Measurements from ENCODE around the gene NFATC2IP. TPM values are rescaled to one million over a fixed set of nuclear protein-coding genes. Genes with fewer than 3 reads are reported as not detected.
A peak's percentile ranks its signal among the peaks of the same experiment; 100 is the strongest.

The NFATC2IP gene
- 29.4 TPM for total RNA-seq
- long read RNA-seq, full-length matches to known transcripts: 4 of 17 reads
- long read RNA-seq, partial matches to known transcripts: 1 of 17 reads
- long read RNA-seq, other reads (novel, unspliced or antisense): 12 of 17 reads

DNA sequence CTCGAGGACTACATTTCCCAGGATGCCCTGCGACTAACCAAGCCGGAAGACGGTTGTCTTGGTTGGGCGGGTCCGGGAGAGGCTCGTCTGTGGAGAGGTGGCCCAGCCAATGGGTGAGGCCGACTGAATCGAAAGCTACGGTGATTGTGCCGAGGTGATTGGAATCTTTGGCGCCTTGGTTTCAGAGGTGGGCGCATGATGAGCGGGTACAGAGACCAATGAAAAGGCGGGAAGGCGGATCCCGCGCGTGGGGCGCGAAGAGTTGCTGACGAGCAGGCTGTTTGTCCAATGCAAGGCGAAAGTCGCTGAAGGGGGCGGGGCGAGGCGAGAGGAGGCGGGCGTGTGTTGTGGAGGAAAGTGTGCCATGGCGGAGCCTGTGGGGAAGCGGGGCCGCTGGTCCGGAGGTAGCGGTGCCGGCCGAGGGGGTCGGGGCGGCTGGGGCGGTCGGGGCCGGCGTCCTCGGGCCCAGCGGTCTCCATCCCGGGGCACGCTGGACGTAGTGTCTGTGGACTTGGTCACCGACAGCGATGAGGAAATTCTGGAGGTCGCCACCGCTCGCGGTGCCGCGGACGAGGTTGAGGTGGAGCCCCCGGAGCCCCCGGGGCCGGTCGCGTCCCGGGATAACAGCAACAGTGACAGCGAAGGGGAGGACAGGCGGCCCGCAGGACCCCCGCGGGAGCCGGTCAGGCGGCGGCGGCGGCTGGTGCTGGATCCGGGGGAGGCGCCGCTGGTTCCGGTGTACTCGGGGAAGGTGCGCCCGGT is at the start of gene NFATC2IP:
TSS of gene NFATC2IP (plus strand) at position 290 of the 762 bp plus-strand sequence. CDS start at position 365, 75 bp downstream.
- peak; percentile 100 for DNase-seq (ENCODE audit: low spot score)

DNA sequence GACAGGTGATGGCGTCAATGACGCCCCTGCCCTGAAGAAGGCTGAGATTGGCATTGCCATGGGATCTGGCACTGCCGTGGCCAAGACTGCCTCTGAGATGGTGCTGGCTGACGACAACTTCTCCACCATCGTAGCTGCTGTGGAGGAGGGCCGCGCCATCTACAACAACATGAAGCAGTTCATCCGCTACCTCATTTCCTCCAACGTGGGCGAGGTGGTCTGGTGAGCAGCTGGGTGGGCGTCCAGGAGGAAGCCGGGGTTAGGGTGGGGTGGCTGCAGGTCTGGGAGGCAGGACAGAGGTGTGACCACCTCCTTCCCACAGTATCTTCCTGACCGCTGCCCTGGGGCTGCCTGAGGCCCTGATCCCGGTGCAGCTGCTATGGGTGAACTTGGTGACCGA is 48.9 kb upstream of the NFATC2IP start:
- no peak for DNase-seq (ENCODE audit: low spot score)

DNA sequence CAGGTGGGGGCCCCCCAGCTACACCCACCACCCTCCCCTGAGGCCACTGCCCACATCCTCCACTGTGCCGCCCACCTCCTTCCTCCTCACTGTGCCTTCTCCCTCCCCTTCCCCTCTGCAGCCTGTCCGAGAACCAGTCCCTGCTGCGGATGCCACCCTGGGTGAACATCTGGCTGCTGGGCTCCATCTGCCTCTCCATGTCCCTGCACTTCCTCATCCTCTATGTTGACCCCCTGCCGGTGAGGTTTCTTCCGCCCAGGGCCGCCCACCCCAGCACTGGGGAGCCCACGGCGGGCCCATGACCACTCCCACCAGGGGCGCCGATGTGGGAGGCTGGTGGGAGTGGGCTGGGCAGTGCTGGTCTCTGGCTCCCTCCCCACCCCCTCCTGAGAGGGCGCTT is 47.8 kb upstream of the NFATC2IP start:
- no peak for DNase-seq (ENCODE audit: low spot score)

DNA sequence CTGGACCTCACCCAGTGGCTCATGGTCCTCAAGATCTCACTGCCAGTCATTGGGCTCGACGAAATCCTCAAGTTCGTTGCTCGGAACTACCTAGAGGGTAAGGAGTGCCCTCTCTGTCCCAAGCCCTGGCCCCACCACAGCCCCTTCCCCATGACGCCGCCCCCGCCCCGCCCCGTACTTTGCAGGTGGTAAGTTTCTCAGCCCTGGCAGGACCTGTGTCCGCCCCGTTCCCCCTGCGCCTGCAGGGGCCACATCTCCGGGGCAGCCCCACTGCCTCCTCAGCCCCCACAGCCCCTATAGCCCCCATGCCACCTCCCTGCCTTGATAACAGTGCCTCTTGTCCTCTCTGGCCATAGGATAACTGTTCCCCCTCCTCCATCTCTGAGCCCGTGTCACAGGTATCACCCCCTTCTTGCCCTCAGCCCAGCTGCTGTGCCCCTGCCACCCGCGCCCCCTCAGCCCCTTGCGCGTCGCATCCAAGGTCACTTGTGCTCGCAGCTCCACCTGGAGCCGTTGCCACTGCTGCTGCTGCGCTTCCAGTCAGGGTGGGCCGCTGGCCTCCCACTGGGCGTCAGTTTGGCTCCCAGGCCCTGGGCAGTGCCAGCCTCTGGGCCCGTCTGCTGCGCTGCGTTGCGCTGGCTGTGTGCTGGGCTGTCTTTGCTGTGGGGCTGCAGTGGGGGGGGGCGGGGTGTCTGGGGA is 47.2 kb upstream of the NFATC2IP start:
- DNase-seq (ENCODE audit: low spot score): no peak

DNA sequence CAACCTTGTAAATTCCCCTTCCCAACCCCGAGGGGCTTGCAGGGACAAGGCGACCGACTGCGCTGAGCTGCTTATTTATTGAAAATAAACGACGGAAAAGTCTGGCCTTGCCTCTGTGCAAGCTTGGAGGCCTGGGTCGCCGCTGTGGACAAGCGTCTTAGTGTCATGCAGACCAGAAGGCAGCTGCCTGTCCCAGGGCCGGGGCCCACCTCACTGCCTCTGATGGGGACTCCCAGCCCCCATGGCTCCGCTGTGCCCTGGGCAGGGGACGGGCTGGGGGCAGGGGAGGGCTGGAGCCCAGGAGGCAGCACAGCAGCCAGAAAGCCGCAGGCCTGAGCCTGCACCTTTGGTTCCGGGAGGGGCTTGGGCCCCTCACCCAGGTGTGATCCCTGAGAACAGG is 46.4 kb upstream of the NFATC2IP start:
- no peak for DNase-seq (ENCODE audit: low spot score)

DNA sequence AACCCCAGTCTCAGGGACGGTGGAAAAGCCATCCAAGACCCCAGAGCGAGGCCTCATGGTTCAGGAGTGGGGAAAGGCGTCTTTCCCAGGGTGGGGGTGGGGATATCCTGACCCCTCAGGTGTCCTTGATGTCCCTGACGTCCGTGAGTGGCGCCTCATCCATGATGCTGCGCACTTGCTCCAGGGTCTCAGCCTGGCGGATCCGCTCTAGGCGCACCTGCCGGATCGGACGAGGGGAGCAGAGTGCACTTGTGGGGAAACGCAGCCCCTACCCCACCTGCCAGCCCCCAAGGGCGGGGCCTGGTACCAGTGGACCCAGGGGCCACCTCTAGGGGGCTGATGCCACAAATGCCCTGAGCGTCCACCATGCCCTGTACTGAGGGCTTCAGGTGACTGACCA is 45.9 kb upstream of the NFATC2IP start:
- DNase-seq (ENCODE audit: low spot score): no peak

DNA sequence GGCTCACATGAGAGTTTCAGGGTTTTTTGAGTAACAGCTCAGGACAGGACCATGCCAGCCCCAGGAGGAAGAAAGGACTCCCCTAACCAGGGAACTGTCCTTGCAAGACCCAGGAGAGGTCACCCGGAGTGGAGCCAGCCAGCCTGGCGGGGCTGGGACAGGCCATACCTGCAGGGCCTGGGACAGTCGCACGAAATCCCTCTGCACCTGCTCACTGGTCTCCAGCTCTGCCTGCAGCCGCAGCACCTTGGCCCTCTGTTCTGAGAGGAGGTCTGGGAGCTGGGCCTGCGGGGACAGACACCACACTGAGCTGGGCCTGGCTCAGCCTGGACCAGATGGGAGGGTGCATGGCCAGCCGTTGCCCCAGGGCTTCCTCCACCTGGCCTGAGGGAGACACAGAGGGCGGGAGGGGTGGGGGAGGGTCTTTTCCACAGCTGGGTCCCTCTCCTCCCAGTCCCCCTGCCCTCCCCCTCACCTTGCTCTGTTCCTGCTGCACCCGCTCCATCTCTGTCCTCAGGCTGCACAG is 45.4 kb upstream of the NFATC2IP start:
- DNase-seq (ENCODE audit: low spot score): no peak

DNA sequence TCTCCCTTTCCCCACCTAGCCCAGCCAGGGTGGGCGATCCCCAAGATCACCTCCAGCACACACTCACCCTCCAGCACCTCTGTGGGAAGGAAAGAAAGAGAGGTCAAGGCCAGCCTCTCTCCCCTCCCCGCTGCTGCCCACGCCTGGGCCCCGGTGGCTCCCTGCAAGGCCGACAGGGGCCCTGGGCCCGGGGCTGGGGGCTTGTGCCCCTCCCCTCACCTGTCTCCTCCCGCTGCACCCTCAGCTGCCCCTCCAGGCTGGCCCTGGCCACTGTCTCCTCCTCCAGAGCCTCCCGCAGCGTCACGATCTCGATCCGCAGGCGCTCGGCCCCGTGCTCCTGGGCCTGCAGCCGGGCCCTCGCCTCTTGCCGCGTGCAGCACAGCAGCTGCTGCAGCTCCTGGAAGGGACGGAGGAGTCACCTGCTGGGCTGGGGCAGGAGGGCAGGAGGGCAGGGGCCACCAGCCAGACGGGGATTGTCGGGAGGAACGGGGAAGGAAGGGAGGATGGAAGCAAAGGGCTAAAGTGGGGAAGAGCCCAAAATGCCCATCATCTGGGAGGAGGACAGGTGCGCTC is 44.9 kb upstream of the NFATC2IP start:
- DNase-seq (ENCODE audit: low spot score): no peak

DNA sequence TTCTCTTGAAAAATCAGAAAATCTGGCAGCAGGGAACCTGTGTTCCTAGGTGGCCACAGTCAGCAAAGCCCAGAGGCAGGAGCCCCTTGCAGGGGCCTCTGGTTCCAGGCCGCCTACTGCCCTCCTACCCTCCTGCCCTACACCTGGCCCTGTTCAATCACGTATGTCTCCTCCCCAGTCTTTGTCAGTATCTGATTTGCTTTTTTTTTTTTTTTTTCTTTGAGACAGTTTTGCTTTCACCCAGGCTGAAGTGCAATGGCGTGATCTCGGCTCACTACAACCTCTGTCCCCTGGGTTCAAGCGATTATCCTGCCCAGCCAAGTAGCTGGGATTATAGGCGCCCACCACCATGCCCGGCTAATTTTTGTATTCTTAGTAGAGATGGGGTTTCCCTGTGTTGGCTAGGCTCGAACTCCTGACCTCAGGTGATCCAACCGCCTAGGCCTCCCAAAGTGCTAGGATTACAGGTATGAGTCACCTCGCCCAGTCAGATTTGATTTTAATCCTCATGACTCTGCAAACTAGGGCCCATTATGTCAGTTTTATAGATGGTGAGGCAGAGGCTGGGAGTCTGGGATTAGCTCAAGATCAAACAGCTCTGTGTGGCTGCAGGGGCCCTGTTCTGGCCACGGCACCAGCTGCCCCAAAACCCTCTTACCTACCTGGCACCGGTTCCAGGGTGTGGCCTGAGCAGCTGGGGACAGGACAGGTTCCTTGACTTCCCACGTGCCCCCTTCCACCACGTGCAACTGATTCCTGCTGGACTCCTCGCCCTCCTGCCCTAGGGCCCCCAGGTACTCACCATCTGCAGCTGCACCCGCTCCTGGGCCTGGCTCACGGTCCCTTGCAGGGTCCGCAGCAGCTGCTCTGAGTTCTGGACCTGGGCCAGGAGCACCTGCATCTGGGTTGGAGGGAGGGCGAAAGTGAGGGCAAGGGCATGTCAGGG is 40.4 kb upstream of the NFATC2IP start:
- DNase-seq (ENCODE audit: low spot score): no peak

DNA sequence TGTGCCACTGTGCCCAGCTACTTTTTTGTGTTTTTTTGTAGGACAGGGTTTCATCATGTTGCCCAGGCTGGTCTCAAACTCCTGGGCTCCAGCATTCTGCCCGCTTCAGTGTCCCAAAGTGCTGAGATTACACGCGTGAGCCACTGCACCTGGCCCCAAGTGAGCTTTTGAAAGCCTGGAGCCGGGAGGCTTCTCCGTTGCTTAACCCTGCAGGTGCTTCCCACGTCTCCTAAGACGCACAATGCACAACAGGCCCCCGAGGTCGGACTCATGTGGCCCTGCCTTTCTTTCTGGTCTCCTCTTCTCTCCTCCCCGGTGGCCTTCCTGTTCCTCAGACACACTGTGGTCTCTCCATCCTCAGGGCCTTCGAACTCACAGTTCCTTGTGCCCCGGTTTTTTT is 38.2 kb upstream of the NFATC2IP start:
- DNase-seq (ENCODE audit: low spot score): no peak

DNA sequence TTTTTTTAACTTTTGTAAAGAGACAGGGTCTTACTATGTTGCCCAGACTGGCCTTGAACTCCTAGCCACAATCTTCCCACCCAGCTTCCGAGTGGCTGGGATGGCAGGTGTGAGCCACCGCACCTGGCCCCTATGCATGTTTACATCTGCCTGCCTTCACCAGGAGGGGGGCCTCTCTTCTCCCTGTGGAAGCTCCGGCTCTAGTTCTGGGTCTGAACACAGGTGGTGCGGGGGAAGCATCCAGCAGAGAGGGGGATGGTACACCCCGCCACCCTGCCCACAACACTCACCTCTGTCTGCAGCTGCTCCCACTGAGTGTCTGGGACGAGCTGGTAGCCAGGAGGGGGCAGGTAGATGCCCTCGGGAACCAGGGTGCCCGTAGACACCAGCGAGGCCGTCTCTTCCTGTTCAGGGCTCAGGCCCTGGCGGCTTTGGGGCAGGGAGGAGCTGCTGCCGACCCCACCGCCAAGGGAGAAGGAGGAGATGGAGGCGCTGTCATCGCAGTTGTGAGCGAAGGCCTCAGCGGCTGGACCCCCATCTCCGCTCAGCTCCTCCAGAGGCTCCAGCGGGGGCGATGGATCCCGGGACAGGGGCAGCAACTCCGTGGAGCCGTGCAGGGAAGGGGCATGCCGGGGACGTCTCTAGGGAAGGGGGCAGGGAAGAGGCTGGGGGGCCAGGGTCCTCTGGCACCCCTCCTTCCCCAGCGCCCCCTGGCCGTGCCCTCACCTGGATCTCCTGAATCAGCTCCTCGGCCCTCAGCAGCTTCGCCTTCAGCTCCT is 36.6 kb upstream of the NFATC2IP start:
- DNase-seq (ENCODE audit: low spot score): no peak

DNA sequence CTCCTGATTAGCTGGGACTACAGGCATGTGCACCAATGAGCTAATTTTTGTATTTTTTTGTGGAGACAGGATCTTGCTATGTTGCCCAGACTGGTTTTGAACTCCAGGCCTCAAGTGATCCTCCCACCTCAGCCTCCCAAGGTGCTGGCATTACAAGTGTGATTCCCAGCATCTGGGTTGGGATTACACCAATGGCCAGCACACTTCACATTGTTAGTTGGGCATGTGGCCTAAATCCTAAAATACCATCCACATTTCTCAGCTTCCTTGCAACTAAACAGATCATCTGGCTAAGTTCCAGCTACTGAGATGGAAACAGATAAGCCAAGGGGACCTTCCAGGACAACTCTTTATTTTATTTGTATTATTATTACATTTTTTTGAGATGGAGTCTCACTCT is 35.6 kb upstream of the NFATC2IP start:
- DNase-seq (ENCODE audit: low spot score): no peak

DNA sequence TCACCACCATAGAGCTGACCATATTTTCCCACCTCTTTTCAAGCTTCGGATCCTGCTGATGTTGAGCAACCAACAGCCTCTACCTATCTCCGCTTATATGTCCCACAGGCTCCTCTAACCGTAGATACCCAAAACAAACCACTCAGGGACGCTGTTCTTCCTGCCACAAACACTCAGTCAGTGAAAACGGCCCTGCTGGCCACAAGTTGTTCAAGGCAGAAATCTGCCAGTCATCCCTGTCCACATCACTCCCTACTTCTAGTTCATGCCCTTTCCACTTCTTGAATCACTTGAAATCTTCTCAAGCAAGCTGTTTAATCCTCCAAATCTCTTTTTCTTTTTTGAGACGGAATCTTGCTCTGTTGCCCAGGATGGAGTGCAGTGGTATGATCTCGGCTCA is 33.6 kb upstream of the NFATC2IP start:
- no peak for DNase-seq (ENCODE audit: low spot score)

DNA sequence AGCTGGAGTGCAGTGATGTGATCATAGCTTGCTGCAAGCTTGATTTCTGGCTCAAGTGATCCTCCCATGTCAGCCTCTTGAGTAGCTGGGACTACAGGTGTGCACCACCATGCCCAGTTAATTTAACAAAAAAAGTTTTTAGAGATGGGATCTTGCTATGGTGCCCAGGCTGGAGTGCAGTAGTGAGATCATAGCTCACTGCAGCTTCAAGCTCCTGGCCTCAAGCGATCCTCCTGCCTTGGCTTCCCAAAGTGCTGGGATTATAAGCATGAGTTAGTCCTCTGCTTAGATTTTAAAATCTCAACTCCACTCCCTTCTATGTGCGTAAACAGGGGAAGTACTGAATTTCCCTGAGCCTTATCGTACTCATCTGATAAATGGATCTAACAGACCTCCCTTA is 32.0 kb upstream of the NFATC2IP start:
- DNase-seq (ENCODE audit: low spot score): no peak

DNA sequence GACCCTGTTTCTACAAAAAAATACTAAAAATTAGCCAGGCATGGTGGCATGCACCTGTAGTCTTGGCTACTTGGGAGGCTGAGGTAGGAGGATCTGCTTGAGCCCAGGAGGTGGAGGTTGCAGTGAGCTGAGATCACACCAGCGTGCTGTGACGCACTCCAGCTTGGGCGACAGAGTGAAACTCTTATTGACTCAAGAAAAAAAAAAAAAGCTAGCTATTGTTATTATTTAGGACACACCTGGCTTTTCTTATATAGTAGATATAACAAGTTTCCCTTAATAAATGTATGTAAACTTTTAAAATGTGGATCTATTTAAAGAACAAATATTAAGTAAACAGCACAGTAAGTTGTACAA is 27.5 kb upstream of the NFATC2IP start:
- no peak for DNase-seq (ENCODE audit: low spot score)

DNA sequence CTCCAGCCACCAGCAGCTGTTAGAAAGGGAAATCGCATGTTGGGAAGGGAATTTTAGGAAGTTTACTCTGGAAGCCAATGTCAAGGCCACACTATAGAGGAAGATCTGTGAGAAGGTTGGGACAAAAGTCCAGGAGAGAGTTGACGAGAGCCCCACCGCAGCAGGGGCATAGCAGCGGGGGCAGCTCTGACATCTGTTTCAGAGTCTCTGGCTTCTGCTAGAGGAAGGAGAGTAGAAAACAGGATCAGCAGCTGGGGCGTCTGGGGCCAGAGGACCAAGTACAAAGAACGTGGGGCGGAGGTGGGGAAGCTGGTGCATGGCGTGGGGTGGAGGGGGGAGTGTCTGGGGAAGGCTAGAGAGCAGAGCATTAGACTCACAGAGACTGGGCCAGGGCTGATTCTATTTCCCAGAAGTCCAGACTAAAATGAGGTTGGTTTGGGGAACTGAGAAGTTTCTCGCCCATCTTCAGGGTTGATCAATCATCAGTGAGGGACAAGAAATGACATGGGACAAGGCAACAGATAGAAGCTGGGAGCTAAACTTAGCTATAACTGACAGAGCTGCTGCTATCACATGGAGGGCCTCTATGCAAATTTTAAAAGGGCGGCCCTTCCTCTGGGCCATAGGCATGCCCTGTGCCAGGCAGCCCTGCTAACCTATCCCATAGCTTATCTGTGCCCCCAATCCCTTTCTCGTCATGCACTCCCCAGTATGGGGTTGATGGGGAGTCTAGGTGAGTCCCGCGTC is 26.9 kb upstream of the NFATC2IP start:
- no peak for DNase-seq (ENCODE audit: low spot score)

DNA sequence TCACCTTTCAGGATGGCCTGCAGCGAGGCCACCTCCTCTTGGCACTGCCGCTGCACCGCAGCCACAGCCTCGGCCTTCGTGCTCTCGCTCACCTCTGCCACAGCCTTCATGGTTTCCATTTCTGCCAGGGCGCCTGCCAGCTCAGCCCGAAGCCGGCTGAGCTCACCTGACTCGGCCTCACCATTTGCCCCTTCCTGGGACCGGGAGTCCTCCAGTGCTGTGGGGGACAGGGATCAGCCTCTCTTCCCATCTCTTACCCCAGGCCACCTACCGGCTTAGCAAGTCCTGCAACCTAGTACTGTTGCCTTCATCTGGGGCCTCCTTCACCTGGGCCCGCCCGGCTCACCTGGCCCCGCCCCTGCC is 26.4 kb upstream of the NFATC2IP start:
- DNase-seq (ENCODE audit: low spot score): no peak

DNA sequence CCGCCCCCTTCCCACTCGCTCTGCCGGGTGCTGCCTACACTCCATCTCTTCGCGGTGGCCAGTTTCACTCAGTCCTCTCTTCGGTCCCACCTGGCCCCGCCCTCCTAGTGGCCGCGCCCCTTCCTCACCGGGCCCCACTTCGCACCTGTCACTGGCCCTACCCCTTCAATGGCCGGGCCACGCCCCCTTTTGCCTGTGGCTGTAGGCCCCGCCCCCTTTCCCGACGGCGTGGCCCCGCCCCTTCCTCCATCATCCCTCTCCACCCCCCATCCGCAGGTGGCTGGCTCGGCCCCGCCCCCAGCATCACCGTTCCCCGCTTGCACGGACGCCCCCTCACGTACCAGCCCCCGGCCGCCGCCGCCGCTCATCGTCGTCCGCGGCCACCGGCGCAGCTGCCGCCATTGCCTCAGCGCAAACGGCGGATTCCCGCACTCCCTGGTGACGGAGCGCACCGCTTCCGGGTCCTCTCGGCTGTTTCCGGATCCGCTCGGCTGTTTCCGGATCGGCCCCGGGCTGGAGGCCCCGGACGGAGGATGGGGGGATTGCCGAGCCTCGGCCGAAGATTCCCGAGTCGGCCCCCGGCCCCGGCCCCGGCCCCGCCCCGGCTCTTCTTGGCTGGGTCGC is 25.9 kb upstream of the NFATC2IP start, which contains the start of gene RABEP2:
TSS of gene RABEP2 (minus strand) at position 477 of the 624 bp plus-strand sequence. CDS start at position 402, 75 bp downstream.
- peak; percentile 98 for DNase-seq (ENCODE audit: low spot score)
